Keratinocyte (primary cell): ENCODE data around the gene OR8A1. TPM values are rescaled to one million over a fixed set of nuclear protein-coding genes. Genes with fewer than 3 reads are reported as not detected.

Experiments
- DNase-seq: peaks from one replicate; pipeline ENCODE4 v3.0.0-alpha.2; 2011; ENCODE audit warnings: low read depth, missing footprints, low spot score
- FAIRE-seq: peaks from 2 replicates; lab custom pipeline; 2011; peaks lifted over from hg19 to GRCh38; lab: Jason Lieb, UNC
- H2AFZ ChIP-seq: 2 replicates; pipeline ENCODE4 v1.6.0; 2012; ENCODE audit warnings: low read length, control low read depth, inconsistent platforms; ENCODE audit not compliant: control insufficient read depth
- H3K27ac ChIP-seq: 2 replicates; pipeline ENCODE4 v1.5.1; 2011; ENCODE audit warnings: low read length; ENCODE audit not compliant: control insufficient read depth, insufficient read depth
- H3K27me3 ChIP-seq: 3 replicates; pipeline ENCODE4 v1.6.0; 2011; ENCODE audit warnings: low read length; ENCODE audit not compliant: control insufficient read depth, insufficient read depth; ENCODE audit errors: extremely low read depth
- H3K36me3 ChIP-seq, 2 experiments: 2 replicates in 1 of 2; 3 replicates in 1 of 2; pipeline ENCODE4 v1.5.1; 2011; ENCODE audit warnings: low read length in 2 of 2, mild to moderate bottlenecking in 1 of 2; ENCODE audit not compliant: control insufficient read depth in 2 of 2, insufficient read depth in 2 of 2; ENCODE audit errors: extremely low read depth in 1 of 2
- H3K4me1 ChIP-seq: 3 replicates; pipeline ENCODE4 v1.5.1; 2011; ENCODE audit warnings: low read length; ENCODE audit not compliant: control insufficient read depth, insufficient read depth; ENCODE audit errors: extremely low read depth
- H3K4me2 ChIP-seq: 3 replicates; pipeline ENCODE4 v1.6.0; 2011; ENCODE audit warnings: low read depth, low read length; ENCODE audit not compliant: control insufficient read depth, insufficient read depth; ENCODE audit errors: extremely low read depth
- H3K4me3 ChIP-seq, 3 experiments: fragments of 200-600 bp in 1 of 3; sonication (generic) in 1 of 3; 2 replicates in 2 of 3; 3 replicates in 1 of 3; pipeline ENCODE4 v1.5.1; 2011 to 2016; ENCODE audit warnings: low read length in 3 of 3, mild to moderate bottlenecking in 3 of 3, control low read depth in 2 of 3, inconsistent platforms in 1 of 3, low read depth in 1 of 3, mixed read lengths in 1 of 3, mixed run types in 1 of 3, moderate library complexity in 1 of 3; ENCODE audit not compliant: control insufficient read depth in 2 of 3, insufficient read depth in 2 of 3; ENCODE audit errors: extremely low read depth in 1 of 3
- H3K79me2 ChIP-seq: 2 replicates; pipeline ENCODE4 v1.6.0; 2012; ENCODE audit warnings: low read length; ENCODE audit not compliant: control insufficient read depth, insufficient read depth
- H3K9ac ChIP-seq: 3 replicates; pipeline ENCODE4 v1.6.0; 2011; ENCODE audit warnings: low read length; ENCODE audit not compliant: control insufficient read depth, insufficient read depth; ENCODE audit errors: extremely low read depth
- H3K9me1 ChIP-seq: 3 replicates; pipeline ENCODE4 v1.6.0; 2011; ENCODE audit warnings: low read length; ENCODE audit not compliant: control insufficient read depth, insufficient read depth; ENCODE audit errors: extremely low read depth
- H3K9me3 ChIP-seq: 2 replicates; pipeline ENCODE4 v1.5.1; 2012; ENCODE audit warnings: low read depth, low read length; ENCODE audit not compliant: control insufficient read depth
- H4K20me1 ChIP-seq: 3 replicates; pipeline ENCODE4 v1.6.0; 2011; ENCODE audit warnings: low read length; ENCODE audit not compliant: control insufficient read depth, insufficient read depth; ENCODE audit errors: extremely low read depth
- EZH2 ChIP-seq: IDR thresholded peaks from one replicate; pipeline ENCODE4 v1.6.1; 2012; ENCODE audit warnings: inconsistent platforms, mild to moderate bottlenecking, low read length, moderate library complexity
- dilution Hi-C: fragments of 300-500 bp; cut with MboI; formaldehyde crosslinking; loops from one replicate; pipeline ENCODE4 v1.7.0; 2020; ENCODE audit warnings: low sequenced_read_pairs; ENCODE audit not compliant: extremely low pct_ligation_motif_present
- polyA plus RNA-seq, 5 experiments: library from polyadenylated mRNA; depleted of rRNA in 3 of 5; stranded (reverse) in 3 of 5; stranded (forward) in 1 of 5; unstranded in 1 of 5; fragments of >200 nt; gene quantifications; 1 replicate in 1 of 5; 2 replicates in 3 of 5; 3 replicates in 1 of 5; pipeline versions ENCODE4 v1.2.1 to v1.2.3, GENCODE V29; 2011 to 2012; ENCODE audit warnings: missing spikeins in 2 of 5, low read depth in 1 of 5, low replicate concordance in 1 of 5
- TF ChIP-seq, protein P1 (sequence below), 3 experiments: IDR thresholded peaks in 1 of 3; conservative IDR thresholded peaks in 1 of 3; optimal IDR thresholded peaks in 1 of 3; 2 replicates in 2 of 3; 3 replicates in 1 of 3; pipeline versions ENCODE3 to v1.5.1; 2011; ENCODE audit warnings: low read length in 3 of 3, mild to moderate bottlenecking in 3 of 3, moderate library complexity in 2 of 3, control low read depth in 1 of 3, inconsistent platforms in 1 of 3; ENCODE audit not compliant: insufficient read depth in 2 of 3; ENCODE audit errors: extremely low read depth in 1 of 3

The OR8A1 gene
- polyA plus RNA-seq, 1 donor (not counting 4 experiments of a cell fraction or from before 2014, with no cell fraction given): not detected

DNA sequence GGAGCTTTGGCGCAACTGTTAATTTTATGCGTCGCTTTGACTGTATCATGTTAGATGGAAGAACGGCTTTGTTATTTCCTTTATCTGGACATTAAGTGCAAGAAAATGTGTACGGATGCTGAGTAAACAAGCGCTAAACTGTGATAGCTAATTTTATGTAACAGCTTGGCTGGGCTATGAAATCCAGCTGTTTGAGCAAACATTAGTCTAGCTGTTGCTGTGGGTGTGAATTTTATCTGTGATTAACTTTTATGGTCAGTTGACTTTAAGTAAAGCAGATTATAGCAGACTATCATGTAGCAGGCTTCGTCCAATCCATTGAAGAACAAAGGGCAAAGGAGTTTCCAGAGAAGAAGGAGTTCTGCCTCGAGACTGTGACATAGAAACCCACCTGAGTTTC, 14.0 kb downstream of the OR8A1 start:
- dilution Hi-C loops: no loop called here
- Histone ChIP-seq H2AFZ (no peak overlapping the region), H3K9me1 (no peaks in the 10 kb centered on the region), H3K79me2 (no peaks in the 10 kb centered on the region), H3K9ac (no peak overlapping the region), H3K9me3 (no peaks in the 10 kb centered on the region), H3K4me3 (no peak overlapping the region), H3K27ac (no peak overlapping the region), H4K20me1 (no peaks in the 10 kb centered on the region), H3K27me3 (no peaks in the 10 kb centered on the region), H3K4me2 (no peak overlapping the region), H3K4me1 (no peaks in the 10 kb centered on the region), H3K36me3 (no peaks in the 10 kb centered on the region)
- TF ChIP-seq EZH2: no peak
- TF ChIP-seq, protein P1, sequence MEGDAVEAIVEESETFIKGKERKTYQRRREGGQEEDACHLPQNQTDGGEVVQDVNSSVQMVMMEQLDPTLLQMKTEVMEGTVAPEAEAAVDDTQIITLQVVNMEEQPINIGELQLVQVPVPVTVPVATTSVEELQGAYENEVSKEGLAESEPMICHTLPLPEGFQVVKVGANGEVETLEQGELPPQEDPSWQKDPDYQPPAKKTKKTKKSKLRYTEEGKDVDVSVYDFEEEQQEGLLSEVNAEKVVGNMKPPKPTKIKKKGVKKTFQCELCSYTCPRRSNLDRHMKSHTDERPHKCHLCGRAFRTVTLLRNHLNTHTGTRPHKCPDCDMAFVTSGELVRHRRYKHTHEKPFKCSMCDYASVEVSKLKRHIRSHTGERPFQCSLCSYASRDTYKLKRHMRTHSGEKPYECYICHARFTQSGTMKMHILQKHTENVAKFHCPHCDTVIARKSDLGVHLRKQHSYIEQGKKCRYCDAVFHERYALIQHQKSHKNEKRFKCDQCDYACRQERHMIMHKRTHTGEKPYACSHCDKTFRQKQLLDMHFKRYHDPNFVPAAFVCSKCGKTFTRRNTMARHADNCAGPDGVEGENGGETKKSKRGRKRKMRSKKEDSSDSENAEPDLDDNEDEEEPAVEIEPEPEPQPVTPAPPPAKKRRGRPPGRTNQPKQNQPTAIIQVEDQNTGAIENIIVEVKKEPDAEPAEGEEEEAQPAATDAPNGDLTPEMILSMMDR (optimal IDR thresholded peaks at IDR 0.05 in 1 of 3, IDR thresholded peaks at IDR 0.05 in 1 of 3, conservative IDR thresholded peaks at IDR 0.05 in 1 of 3; ENCODE audit: extremely low read depth in 1 of 3, insufficient read depth in 2 of 3, low read length in 3 of 3): no peak
- no peak for DNase-seq
- no peak for FAIRE-seq

DNA sequence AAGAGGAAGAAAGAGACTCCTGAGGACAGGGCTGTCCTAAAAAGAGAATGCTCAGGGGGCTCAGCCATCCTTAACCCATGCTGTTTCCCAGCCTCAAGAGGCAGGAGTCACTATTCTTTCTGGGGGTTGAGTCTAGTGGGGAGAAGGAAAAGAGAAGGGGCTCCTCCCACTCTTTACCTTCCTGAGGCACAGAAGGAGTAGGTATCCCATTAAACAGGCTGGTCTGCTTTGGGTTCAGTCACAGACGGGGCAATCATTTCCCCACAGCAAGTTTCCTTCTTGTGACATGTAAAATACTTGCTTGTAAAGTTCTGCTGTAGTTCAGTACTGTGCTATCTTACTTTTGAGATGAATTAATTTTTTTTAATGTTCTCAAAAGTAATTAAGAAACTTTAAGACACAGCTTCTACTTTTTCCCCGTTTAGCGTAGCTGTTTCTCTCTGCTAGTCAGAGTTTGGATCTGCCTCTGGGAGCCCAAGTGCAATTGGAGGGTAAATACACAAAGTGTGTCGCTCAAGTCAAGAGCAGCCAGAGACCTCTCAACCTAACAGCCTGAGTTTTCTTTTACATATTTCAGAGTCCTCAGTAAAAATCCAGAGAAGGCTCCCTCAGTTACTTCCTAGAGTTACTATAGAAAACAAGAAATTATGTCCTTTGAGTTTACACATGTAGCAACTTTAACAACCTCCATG, 15.0 kb downstream of the OR8A1 start:
- dilution Hi-C loops: no loop called here
- H4K20me1 ChIP-seq: no peaks in the 10 kb centered on the region
- no peak for DNase-seq
- no peak overlapping the region for H2AFZ ChIP-seq
- TF ChIP-seq, protein P1 (optimal IDR thresholded peaks at IDR 0.05 in 1 of 3, IDR thresholded peaks at IDR 0.05 in 1 of 3, conservative IDR thresholded peaks at IDR 0.05 in 1 of 3; ENCODE audit: extremely low read depth in 1 of 3, insufficient read depth in 2 of 3, low read length in 3 of 3): no peak
- TF ChIP-seq EZH2: no peak
- no peaks in the 10 kb centered on the region for H3K79me2 ChIP-seq
- no peaks in the 10 kb centered on the region for H3K9me3 ChIP-seq
- no peaks in the 10 kb centered on the region for H3K36me3 ChIP-seq
- no peak overlapping the region for H3K9ac ChIP-seq
- no peak overlapping the region for H3K4me2 ChIP-seq
- H3K4me3 ChIP-seq: no peak overlapping the region
- no peak for FAIRE-seq
- no peaks in the 10 kb centered on the region for H3K27me3 ChIP-seq
- no peaks in the 10 kb centered on the region for H3K9me1 ChIP-seq
- no peak overlapping the region for H3K27ac ChIP-seq
- H3K4me1 ChIP-seq: no peaks in the 10 kb centered on the region
